ENCODE results near the gene TSPAN18. TPM values are rescaled to one million over a fixed set of nuclear protein-coding genes. Genes with fewer than 3 reads are reported as not detected.

Gene TSPAN18
- total and polyA plus RNA-seq, 2 of the 8 experiments (the other 6 are each of a cell fraction or from before 2014, with no cell fraction given), result 5.2 to 10.2 TPM

DNA sequence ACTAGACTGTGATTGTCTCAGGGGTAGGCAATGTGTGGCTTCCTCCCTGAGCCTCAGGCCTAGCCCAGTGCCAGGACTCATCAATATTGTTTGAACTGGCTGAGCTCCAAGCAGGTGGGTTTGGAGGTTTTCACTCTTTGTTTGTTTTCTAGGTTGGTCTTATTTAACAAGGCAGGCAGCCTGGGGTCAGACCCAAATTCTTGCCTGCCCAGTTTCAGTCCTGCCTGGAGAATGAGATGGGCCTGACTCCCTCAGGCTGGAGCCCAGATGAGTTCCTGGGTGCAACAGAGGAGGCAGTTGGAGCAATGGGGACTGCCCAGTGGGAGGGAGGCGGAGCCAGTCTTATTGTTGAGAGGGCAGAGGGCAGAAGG, 252.2 kb downstream of the TSPAN18 start (continued):
- TF ChIP-seq, protein P1, sequence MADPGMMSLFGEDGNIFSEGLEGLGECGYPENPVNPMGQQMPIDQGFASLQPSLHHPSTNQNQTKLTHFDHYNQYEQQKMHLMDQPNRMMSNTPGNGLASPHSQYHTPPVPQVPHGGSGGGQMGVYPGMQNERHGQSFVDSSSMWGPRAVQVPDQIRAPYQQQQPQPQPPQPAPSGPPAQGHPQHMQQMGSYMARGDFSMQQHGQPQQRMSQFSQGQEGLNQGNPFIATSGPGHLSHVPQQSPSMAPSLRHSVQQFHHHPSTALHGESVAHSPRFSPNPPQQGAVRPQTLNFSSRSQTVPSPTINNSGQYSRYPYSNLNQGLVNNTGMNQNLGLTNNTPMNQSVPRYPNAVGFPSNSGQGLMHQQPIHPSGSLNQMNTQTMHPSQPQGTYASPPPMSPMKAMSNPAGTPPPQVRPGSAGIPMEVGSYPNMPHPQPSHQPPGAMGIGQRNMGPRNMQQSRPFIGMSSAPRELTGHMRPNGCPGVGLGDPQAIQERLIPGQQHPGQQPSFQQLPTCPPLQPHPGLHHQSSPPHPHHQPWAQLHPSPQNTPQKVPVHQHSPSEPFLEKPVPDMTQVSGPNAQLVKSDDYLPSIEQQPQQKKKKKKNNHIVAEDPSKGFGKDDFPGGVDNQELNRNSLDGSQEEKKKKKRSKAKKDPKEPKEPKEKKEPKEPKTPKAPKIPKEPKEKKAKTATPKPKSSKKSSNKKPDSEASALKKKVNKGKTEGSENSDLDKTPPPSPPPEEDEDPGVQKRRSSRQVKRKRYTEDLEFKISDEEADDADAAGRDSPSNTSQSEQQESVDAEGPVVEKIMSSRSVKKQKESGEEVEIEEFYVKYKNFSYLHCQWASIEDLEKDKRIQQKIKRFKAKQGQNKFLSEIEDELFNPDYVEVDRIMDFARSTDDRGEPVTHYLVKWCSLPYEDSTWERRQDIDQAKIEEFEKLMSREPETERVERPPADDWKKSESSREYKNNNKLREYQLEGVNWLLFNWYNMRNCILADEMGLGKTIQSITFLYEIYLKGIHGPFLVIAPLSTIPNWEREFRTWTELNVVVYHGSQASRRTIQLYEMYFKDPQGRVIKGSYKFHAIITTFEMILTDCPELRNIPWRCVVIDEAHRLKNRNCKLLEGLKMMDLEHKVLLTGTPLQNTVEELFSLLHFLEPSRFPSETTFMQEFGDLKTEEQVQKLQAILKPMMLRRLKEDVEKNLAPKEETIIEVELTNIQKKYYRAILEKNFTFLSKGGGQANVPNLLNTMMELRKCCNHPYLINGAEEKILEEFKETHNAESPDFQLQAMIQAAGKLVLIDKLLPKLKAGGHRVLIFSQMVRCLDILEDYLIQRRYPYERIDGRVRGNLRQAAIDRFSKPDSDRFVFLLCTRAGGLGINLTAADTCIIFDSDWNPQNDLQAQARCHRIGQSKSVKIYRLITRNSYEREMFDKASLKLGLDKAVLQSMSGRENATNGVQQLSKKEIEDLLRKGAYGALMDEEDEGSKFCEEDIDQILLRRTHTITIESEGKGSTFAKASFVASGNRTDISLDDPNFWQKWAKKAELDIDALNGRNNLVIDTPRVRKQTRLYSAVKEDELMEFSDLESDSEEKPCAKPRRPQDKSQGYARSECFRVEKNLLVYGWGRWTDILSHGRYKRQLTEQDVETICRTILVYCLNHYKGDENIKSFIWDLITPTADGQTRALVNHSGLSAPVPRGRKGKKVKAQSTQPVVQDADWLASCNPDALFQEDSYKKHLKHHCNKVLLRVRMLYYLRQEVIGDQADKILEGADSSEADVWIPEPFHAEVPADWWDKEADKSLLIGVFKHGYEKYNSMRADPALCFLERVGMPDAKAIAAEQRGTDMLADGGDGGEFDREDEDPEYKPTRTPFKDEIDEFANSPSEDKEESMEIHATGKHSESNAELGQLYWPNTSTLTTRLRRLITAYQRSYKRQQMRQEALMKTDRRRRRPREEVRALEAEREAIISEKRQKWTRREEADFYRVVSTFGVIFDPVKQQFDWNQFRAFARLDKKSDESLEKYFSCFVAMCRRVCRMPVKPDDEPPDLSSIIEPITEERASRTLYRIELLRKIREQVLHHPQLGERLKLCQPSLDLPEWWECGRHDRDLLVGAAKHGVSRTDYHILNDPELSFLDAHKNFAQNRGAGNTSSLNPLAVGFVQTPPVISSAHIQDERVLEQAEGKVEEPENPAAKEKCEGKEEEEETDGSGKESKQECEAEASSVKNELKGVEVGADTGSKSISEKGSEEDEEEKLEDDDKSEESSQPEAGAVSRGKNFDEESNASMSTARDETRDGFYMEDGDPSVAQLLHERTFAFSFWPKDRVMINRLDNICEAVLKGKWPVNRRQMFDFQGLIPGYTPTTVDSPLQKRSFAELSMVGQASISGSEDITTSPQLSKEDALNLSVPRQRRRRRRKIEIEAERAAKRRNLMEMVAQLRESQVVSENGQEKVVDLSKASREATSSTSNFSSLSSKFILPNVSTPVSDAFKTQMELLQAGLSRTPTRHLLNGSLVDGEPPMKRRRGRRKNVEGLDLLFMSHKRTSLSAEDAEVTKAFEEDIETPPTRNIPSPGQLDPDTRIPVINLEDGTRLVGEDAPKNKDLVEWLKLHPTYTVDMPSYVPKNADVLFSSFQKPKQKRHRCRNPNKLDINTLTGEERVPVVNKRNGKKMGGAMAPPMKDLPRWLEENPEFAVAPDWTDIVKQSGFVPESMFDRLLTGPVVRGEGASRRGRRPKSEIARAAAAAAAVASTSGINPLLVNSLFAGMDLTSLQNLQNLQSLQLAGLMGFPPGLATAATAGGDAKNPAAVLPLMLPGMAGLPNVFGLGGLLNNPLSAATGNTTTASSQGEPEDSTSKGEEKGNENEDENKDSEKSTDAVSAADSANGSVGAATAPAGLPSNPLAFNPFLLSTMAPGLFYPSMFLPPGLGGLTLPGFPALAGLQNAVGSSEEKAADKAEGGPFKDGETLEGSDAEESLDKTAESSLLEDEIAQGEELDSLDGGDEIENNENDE (IDR thresholded peaks at IDR 0.05; ENCODE audit: insufficient replicate concordance, low read length), result no peak
- TF ChIP-seq JUND (IDR thresholded peaks at IDR 0.05; ENCODE audit: low read length) (no peak), RXRA (IDR thresholded peaks at IDR 0.05; ENCODE audit: insufficient read depth, low read depth, low read length) (no peak), POU5F1 (IDR thresholded peaks at IDR 0.05; ENCODE audit: low read depth, low read length) (no peak), SUZ12 (IDR thresholded peaks at IDR 0.05; ENCODE audit: low read length) (no peak), TCF12 (IDR thresholded peaks at IDR 0.05; ENCODE audit: low read depth, low read length) (no peak), GTF2F1 (IDR thresholded peaks at IDR 0.05; ENCODE audit: borderline replicate concordance, low read depth, low read length) (no peak), CHD2 (IDR thresholded peaks at IDR 0.05; ENCODE audit: low read length) (no peak), HDAC6 (IDR thresholded peaks at IDR 0.05; ENCODE audit: low read depth, low read length) (no peak), BRCA1 (IDR thresholded peaks at IDR 0.05; ENCODE audit: low read depth, low read length) (no peak)
- TF ChIP-seq, protein P2, sequence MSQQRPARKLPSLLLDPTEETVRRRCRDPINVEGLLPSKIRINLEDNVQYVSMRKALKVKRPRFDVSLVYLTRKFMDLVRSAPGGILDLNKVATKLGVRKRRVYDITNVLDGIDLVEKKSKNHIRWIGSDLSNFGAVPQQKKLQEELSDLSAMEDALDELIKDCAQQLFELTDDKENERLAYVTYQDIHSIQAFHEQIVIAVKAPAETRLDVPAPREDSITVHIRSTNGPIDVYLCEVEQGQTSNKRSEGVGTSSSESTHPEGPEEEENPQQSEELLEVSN (IDR thresholded peaks at IDR 0.05), result no peak
